Left renal cortex interstitium (tissue), 4 donors: ENCODE results near the gene DDX39B. TPM values are rescaled to one million over a fixed set of nuclear protein-coding genes. Genes with fewer than 3 reads are reported as not detected.
A peak's percentile ranks its signal among the peaks of the same experiment; 100 is the strongest.
"Not testable (repeated sequence)": the region's sequence is repeated elsewhere in the genome, so short reads cannot be mapped to it uniquely, and the experiment has no call there.

Experiments used
- DNase-seq, 4 donors: peaks; one replicate each; pipeline ENCODE4 v3.0.0-alpha.2; 2013; ENCODE audit warnings: low read depth in 4 of 4, low spot score in 2 of 4, missing footprints in 1 of 4
- polyA plus RNA-seq, 4 donors: library from polyadenylated mRNA; unstranded; fragments of 120-200 nt; gene quantifications; one replicate each; pipeline ENCODE4 v1.2.1, GENCODE V29; 2013; ENCODE audit not compliant: insufficient read length in 4 of 4

DDX39B gene
- 100 to 1,000 TPM; 462 to 709 (median 569) TPM for polyA plus RNA-seq

GRCh38 chr6:31541658-31542521 is at the start of gene DDX39B:
DDX39B (minus strand) TSS chr6:31542003; CDS start chr6:31540532, 1,471 bp downstream.
- peak; percentile 95 to 99 (median 96) for DNase-seq

GRCh38 chr6:31590691-31591090 is 48.9 kb upstream of the DDX39B start:
- DNase-seq: not testable (repeated sequence)

GRCh38 chr6:31588871-31589650 is 47.3 kb upstream of the DDX39B start:
- DNase-seq: no peak

DNA sequence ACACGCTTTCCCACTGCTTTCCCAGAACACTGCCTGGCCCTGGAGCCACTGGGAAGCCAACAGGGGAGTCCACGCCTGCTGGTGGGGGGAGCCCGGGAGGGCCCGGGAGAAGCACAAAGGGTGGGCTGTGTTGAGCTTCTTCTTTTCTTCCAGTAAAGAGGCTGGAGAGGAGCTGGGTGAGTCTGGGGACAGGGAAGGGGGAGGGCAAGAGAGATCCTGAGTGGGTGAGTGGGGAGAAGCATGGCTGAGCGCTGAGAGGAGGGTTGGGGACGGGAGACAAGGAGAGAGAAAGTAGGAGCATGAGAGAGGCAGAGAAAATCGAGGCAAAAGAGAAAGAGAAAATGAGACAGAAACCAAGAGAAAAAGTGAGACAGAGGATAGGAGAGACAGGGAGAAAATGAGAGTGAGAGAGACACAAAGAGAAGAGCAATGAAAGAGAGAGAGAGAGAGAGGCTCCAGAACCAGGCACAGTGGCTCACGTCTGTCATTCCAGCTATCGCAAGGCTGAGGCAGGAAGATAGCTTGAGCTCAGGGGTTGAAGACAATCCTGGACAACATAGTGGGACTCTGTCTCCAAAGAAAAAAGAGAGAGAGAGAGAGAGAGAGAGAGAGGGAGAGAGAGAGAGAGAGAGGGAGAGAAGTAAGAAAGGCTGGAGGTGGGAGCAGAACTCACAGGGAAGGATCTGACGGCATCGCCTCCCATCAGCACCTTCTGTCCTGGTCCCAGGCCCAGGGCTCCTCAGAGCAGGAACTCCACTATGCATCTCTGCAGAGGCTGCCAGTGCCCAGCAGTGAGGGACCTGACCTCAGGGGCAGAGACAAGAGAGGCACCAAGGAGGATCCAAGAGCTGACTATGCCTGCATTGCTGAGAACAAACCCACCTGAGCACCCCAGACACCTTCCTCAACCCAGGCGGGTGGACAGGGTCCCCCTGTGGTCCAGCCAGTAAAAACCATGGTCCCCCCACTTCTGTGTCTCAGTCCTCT is 46.3 kb upstream of the DDX39B start:
- DNase-seq: no peak

- DNase-seq: no peak
Measured at GRCh38 chr6:31586599-31587281, 44.9 kb upstream of the DDX39B start.

DNA sequence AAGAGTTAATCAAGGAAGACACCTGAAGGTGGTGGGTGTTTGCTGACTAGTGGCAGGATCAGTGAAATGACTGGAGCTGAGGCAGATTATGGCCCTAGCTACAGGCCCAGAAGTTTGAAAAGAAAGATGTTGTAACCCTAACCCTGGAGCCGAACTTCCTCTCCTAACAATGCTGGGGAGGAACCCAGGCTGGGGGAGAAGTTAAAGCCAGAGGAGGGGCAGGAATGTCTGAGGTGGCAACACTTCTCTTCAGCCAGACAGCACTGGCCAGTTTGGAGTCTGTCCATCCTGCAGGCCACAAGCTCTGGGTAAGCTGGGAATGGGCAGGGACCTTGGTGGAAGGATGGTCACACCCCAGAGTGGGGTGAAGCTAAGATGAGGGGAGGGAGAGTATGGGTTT is 44.2 kb upstream of the DDX39B start, which contains the start of gene LST1:
LST1 (plus strand) TSS at position 270 of the 400 bp plus-strand sequence. CDS start 1,023 bp downstream, outside the sequence.
- no peak for DNase-seq

GRCh38 chr6:31585491-31585890 is 43.7 kb upstream of the DDX39B start:
- DNase-seq: no peak

DNA sequence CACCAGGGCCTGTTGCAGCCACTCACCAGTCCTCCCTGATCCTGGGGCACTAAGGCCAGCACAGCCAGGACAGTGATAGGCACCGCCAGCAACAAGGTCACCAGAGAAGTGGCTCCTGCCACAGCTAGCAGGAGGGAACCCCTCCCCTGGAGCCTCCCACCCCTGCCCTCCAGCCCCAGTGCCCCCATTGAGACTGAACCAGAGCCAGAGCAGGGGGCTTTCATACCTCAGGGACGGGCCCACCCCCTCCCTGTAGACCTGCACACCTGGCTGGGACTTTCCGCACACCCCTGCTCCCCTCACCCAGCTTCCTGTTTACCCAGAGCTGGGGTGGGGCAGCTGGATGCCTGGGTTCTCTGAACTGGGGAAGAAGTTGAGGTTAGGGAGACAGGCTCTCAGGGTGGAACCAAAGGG is 40.4 kb upstream of the DDX39B start, which contains the start of gene LTB:
LTB (minus strand) TSS at position 195 of the 414 bp plus-strand sequence; CDS start at position 188, 7 bp downstream.
- no peak for DNase-seq

- DNase-seq: peak in 1 of 4 donors; percentile 28
Measured at GRCh38 chr6:31581434-31582229, 39.8 kb upstream of the DDX39B start.

GRCh38 chr6:31580807-31581433 is 39.1 kb upstream of the DDX39B start:
- DNase-seq: peak; percentile 63 to 80 (median 73)

DNA sequence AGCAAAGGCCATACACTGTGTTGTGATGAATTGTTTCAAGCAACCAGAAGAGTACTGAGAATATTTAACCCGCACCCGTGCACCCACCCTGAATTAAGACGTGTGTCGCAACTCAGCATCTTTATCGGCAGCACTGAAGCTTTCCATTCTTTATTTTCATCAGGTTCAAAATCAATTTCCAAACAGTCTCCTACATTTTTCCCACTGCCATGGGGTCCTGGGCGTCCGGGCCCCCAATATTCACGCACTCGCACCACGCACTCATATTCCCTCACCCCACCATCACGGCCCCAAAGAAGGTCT is 38.6 kb upstream of the DDX39B start:
- DNase-seq: no peak

DNA sequence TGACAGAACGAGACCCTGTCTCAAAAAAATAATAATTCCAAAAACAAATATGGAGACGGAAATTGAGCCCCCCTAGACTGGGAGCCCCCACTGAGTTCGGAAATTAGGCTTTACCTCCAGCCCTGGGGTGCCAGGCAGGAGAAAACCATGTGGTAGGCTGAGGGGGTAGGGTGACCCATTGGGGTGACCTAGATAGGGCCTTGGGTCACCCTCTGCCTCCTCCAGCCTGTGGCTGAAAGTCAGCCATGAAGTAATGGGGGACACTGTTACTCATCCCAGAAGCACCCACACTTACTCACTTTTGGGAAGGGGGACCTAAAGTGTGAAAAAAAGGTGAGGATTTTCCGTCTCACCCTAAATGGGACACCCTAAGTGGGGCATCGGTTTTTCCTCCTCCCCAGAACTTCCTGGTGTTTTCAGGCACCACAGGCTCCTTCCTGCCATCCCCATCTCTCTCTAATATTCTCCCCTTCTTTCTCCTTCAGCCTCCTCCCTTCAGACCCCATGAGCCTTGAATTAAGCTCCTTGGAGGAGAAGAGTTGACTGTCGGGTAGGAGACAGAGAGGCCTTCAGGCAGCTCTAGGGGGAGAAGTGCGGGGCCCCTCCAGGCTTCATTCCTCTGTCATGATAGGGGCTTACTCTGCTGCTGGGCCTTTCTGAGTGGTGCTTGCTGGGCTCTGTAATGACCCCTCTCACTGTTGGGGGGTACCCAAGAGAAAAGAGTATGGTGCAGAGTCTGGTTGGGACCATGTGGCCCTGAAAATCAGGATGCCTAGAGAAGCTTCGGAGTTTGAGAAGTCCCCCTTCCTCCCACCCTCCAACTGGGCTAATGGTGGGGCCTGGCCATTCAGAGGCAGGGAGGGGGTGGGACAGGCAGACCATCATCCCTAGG is 38.0 kb upstream of the DDX39B start:
- no peak for DNase-seq

GRCh38 chr6:31579119-31579505 is 37.3 kb upstream of the DDX39B start:
- DNase-seq: no peak

GRCh38 chr6:31578184-31579118 is 36.6 kb upstream of the DDX39B start:
- DNase-seq: no peak

GRCh38 chr6:31577579-31577966 is 35.8 kb upstream of the DDX39B start:
- no peak for DNase-seq

- DNase-seq: no peak
Measured at GRCh38 chr6:31576897-31577578, 35.2 kb upstream of the DDX39B start.
